Cardiac fibroblast (primary cell): Measurements from ENCODE around the gene KSR1.

Source experiments
- DNase-seq, 2 donors: peaks; one replicate each; pipeline versions ENCODE4 v3.0.0 to v3.0.0-alpha.2; 2010; ENCODE audit warnings: low read depth in 2 of 2
- H3K4me3 ChIP-seq, 2 donors: replicated peaks in 1 of 2; 1 replicate in 1 of 2; 2 replicates in 1 of 2; pipeline ENCODE4 v1.5.1; 2011; ENCODE audit warnings: low read depth in 2 of 2, low read length in 2 of 2, mild to moderate bottlenecking in 2 of 2, moderate library complexity in 1 of 2
- CTCF ChIP-seq: IDR thresholded peaks from one replicate; pipeline ENCODE4 v1.5.1; 2011; ENCODE audit warnings: low read depth, mild to moderate bottlenecking, low read length, inconsistent platforms

The KSR1 gene

GRCh38 chr17:27475070-27475673, 18.9 kb downstream of the KSR1 start:
- TF ChIP-seq CTCF: no peak
- DNase-seq: no peak
- no peak overlapping the region for H3K4me3 ChIP-seq

- no peak for DNase-seq
- no peak for TF ChIP-seq CTCF
- H3K4me3 ChIP-seq: no peak overlapping the region
Measured at GRCh38 chr17:27475981-27476895, 20.0 kb downstream of the KSR1 start.

- no peak for TF ChIP-seq CTCF
- no peak overlapping the region for H3K4me3 ChIP-seq
- DNase-seq: no peak
Measured at GRCh38 chr17:27477050-27477888, 21.0 kb downstream of the KSR1 start.

GRCh38 chr17:27477971-27478684, 21.9 kb downstream of the KSR1 start:
- no peak overlapping the region for H3K4me3 ChIP-seq
- DNase-seq: no peak
- no peak for TF ChIP-seq CTCF

GRCh38 chr17:27478901-27479538, 22.8 kb downstream of the KSR1 start:
- TF ChIP-seq CTCF: no peak
- no peak overlapping the region for H3K4me3 ChIP-seq
- no peak for DNase-seq

GRCh38 chr17:27479838-27480237, 23.6 kb downstream of the KSR1 start:
- DNase-seq: no peak
- no peak for TF ChIP-seq CTCF
- no peak overlapping the region for H3K4me3 ChIP-seq
